ENCODE measurements around the gene TPST2. TPM values are rescaled to one million over a fixed set of nuclear protein-coding genes. Genes with fewer than 3 reads are reported as not detected.

TPST2 gene
- total RNA-seq, 1 donor from 2014 or later = 82.1 TPM

DNA sequence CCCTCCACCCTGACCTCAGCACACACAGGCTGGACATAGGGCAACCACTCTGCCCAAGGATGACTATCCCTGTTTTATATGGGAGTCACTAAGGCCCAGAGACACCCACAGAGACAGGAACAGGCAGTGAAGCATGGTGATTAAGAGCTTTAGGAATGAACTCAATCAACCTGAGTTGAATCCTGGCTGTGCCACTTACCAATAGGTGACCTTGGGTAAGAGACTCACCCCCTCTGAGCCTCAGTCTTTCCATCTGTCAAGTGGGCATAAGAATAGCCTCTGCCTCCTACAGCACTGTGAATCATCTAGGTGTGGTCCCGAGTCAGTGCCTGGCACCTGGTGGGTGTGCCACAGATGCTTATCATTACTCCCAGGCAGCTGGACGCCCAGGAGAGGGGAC, 21.1 kb upstream of the TPST2 start:
- intact Hi-C loops (cut with micrococcal nuclease) = loop anchor here (2.0 kb wide), 1 partner anchor 18 kb away; no protein-coding TSS in a partner anchor

- intact Hi-C loops (cut with micrococcal nuclease) = loop anchor here (2.0 kb wide), 1 partner anchor 18 kb away; no protein-coding TSS in a partner anchor
Observed at GRCh38 chr22:26610072-26610958, 20.4 kb upstream of the TPST2 start.

DNA sequence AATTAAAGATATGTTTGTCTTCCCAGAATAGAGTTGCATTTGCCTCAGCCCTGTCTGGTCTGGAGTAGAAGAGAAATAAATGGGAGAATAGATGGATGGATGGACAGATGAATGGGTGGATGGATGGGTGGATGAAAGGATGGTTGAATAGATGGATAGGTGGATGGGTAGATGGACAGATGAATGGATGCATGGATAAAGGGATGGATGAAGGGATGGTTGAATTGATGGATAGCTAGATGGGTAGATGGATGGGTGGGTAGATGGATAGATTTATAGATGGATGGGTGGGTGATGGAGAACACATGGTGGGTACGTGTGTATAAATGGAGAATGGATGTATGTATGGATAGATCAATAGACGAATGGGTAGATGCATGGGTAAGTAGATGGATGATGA, 19.4 kb upstream of the TPST2 start:
- intact Hi-C loops (cut with micrococcal nuclease) = no loop called here

- intact Hi-C loops (cut with micrococcal nuclease) = no loop called here
Observed at GRCh38 chr22:26608129-26608528, 18.2 kb upstream of the TPST2 start.

- intact Hi-C loops (cut with micrococcal nuclease) = no loop called here
Observed at GRCh38 chr22:26606611-26607010, 16.7 kb upstream of the TPST2 start.

DNA sequence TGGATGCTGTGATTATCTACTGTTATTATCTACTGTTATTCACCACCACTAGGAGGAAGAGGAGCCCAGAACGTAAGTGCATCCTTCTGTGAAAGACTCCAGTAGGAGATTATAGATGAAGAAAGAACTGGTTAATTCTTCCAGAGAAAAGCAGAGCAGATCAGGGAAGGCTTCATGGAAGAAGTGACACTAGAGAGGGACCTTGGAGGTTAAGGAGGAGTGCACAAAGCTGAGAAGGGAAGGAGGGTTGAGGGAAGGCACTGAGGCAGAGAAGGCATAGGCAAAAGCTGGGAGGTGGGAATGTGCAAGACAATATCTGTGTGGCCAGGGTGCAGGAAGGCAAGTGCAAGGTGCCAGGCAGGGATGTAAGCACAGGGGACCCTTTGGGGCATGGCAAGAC, 14.4 kb upstream of the TPST2 start:
- intact Hi-C loops (cut with micrococcal nuclease) = no loop called here

DNA sequence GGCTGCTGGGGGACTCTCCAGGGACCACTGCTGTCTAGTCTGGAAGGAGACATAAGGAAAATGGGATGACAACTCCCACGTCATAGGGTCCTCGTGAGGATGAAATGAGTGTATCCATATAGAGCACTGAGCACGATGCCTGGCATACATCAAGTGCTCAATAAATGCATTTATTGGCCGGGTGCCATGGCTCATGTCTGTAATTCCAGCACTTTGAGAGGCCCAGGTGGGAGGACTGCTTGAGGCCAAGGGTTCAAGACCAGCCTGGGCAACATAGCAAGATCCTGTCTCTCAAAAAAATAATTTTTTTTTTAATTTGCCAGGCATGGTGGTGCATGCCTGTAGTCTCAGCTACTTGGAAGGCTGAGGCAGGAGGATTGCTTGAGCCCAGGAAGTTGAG, 12.2 kb upstream of the TPST2 start:
- intact Hi-C loops (cut with micrococcal nuclease) = no loop called here

- intact Hi-C loops (cut with micrococcal nuclease) = no loop called here
Observed at GRCh38 chr22:26601726-26602125, 11.8 kb upstream of the TPST2 start.

- intact Hi-C loops (cut with micrococcal nuclease) = no loop called here
Observed at GRCh38 chr22:26599505-26599904, 9.6 kb upstream of the TPST2 start.

- intact Hi-C loops (cut with micrococcal nuclease) = no loop called here
Observed at GRCh38 chr22:26597480-26597879, 7.5 kb upstream of the TPST2 start.

- intact Hi-C loops (cut with micrococcal nuclease) = no loop called here
Observed at GRCh38 chr22:26597026-26597425, 7.1 kb upstream of the TPST2 start.

- intact Hi-C loops (cut with micrococcal nuclease) = loop anchor here (2.0 to 5.0 kb wide), 3 partner anchors 17 to 111 kb away; partner anchors contain the start of genes HPS4 and SRRD
Observed at GRCh38 chr22:26593763-26594162, 3.8 kb upstream of the TPST2 start.

DNA sequence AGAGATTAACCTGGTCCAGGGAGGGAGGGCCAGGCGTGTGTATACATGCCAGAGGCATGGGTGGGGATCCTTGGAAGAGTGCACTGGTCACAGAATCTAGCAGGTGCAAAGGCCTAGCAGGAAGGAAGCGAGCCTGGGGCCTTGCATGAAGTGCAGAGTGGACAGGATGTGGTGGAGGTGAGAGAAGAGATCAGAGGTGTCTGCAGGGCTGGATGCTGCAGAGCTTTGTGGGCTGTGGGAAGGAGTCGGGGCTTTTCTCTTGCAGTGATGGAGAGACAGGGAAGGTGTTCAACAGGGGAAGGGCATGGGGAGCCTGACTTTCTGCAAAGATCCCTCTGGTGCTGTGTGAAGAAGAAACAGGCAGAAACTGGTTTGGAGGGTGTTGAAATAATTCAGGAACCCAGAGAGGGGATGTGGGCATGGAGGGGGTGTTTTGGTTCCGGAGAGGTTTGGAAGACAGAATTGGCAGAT, 2.5 kb upstream of the TPST2 start:
- intact Hi-C loops (cut with micrococcal nuclease) = loop anchor here (2.0 to 5.0 kb wide), 3 partner anchors 18 to 110 kb away; partner anchors contain the start of genes HPS4 and SRRD

DNA sequence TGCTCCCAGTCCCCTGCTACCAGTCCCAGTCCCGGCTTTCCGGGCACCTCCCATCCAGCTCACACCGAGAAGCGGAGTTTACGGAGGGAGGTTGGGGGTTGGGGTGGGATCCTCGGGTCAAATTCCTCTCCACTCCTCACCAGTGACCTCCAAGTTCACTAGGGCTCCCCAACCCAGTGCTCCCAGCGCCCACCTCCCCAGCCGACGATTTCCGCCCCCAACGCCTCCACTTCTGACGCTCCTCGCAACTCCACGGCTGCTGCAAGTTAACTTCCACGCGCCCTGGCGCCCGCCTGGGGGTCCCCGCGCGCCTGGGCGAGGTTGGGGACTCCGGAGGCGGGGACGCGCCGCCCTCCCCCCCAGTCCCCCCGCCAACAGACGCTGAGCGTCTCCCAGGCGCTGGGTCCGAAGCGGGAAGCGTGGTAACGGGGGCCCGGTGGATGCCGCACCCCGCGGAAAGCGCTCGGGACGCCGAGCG, 526 bp downstream of the TPST2 start:
- intact Hi-C loops (cut with micrococcal nuclease) = no loop called here

DNA sequence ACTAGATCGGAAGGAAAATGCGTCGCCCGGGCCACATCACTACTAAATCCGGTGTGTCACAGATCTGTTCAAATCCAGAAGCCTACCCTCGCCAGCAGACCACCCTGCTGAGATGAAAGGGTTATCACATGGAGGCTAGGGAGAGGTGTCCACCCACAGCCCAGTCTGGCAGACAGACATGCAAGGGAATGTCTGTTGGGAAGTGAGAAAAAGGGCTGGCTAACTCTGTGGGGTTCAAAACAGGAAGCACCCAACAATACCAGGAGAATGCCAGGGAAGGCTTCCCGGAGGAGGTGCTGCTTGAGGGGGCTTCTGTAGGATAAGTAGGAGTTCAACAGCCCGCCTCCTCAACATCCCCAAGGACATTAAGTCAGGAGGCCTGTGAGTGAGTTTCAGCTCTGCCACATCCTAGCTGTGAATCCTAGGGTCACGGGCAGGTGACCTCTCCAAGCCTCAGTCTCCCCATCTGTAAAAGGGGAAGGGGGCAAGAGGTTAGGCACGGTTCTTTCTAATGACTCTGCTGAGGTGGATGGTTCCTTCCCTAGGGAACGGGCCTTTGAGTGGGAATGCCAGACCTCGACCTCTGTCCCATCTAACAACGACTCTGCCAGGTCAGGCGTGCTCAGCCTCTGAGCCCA, 1.1 kb downstream of the TPST2 start:
- intact Hi-C loops (cut with micrococcal nuclease) = no loop called here

GRCh38 chr22:26587991-26588613, 1.8 kb downstream of the TPST2 start:
- intact Hi-C loops (cut with micrococcal nuclease) = no loop called here

DNA sequence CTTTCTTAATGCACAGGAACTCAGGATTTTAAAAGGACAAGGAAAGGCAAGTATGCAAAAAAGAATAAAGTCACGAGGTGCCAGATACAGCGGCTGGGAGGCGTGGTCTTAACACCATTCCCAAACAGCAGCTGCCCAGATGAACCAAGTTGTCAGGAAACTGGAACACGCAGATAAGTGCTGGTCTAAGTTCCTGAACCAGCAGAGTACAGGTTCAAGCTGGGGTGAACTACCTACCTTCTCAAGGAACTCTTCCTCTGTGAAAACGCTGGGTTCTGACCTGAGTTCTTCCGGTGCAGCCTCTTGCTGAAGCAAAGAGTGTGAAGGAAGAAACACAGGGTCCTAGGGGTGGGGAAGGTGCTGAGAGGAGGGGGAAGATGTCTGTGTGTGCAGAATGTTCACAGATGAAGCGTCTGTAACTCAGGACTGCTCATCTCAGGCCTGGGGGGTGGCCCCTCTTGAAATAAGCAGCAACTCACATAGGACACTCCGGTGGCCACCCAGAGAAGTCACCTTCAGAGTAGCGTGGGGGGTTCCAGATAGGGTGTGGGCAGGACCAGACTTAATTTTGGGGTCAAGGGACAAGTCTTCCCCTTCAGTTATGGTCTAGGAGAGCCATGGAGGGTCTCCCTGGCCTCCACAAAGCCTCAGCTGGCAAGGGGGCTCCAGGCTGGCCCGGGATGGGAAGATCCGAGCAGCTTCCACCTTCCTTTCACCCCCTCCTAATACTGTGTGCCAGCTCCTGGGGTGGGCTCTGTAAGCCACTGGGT, 3.2 kb downstream of the TPST2 start:
- intact Hi-C loops (cut with micrococcal nuclease) = loop anchor here (1.0 kb wide), 1 partner anchor 83 kb away; no protein-coding TSS in a partner anchor

GRCh38 chr22:26585104-26585790, 4.7 kb downstream of the TPST2 start:
- intact Hi-C loops (cut with micrococcal nuclease) = no loop called here

GRCh38 chr22:26584010-26584409, 5.9 kb downstream of the TPST2 start:
- intact Hi-C loops (cut with micrococcal nuclease) = no loop called here

DNA sequence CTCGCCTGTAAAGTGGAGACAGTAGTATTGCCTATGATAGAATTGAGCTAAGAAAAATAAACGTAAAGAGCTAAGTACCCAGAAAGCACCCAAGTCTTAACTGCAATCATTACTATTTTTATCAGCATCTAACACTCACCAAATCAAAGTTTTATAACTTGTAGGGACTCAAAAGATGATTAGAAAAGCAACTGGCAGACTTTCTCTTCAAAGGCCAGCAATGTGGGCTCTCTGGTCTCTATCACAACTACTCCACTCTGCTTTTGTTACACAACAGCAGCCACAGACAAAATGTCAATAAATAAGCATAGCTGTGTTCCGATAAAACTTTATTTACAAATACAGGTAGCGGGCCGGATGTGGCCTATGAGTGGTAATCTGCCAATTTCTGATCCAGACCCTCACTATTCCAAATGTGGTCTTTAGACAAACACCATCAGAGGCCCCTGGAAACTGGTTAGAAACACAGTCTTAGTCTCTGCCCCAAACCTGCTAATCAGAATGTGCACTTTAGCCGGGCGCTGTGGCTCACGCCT, 8.2 kb downstream of the TPST2 start:
- intact Hi-C loops (cut with micrococcal nuclease) = no loop called here
